Neural cell (in vitro differentiated cells): Measurements from ENCODE around the gene FHIT.

Source experiments
- POLR2AphosphoS5 ChIP-seq: IDR thresholded peaks from 2 replicates; pipeline ENCODE4 v1.6.1; 2012
- TF ChIP-seq, protein P1 (sequence below): fragments of 450-650 bp; IDR thresholded peaks from 2 replicates; pipeline ENCODE4 v1.5.1; 2014; ENCODE audit warnings: antibody characterized with exemption, mild to moderate bottlenecking, moderate library complexity; ENCODE audit not compliant: poor library complexity, severe bottlenecking

DNA sequence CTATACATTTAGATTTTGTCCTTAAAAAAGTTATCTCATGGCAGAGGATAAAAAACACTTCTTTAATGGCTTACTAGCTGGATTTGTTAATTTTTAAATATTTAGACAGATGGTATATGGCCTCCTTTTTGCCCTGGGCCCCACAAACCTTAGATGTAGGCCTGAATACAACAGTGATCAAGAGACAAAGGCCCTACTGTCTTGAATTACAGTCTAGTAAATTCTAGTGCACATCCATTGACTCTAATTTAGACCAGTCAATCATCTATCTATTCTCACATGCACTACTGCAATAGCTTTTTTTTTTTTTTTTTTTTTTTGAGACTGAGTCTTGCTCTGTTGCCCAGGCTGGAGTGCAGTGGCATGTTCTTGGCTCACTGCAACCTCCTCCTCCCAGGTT, 452.8 kb downstream of the FHIT start:
- TF ChIP-seq, protein P1, sequence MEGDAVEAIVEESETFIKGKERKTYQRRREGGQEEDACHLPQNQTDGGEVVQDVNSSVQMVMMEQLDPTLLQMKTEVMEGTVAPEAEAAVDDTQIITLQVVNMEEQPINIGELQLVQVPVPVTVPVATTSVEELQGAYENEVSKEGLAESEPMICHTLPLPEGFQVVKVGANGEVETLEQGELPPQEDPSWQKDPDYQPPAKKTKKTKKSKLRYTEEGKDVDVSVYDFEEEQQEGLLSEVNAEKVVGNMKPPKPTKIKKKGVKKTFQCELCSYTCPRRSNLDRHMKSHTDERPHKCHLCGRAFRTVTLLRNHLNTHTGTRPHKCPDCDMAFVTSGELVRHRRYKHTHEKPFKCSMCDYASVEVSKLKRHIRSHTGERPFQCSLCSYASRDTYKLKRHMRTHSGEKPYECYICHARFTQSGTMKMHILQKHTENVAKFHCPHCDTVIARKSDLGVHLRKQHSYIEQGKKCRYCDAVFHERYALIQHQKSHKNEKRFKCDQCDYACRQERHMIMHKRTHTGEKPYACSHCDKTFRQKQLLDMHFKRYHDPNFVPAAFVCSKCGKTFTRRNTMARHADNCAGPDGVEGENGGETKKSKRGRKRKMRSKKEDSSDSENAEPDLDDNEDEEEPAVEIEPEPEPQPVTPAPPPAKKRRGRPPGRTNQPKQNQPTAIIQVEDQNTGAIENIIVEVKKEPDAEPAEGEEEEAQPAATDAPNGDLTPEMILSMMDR = no peak
- no peak for TF ChIP-seq POLR2AphosphoS5
